Right lung (tissue), 5 donors: ENCODE measurements around the gene PMVK. TPM values are rescaled to one million over a fixed set of nuclear protein-coding genes. Genes with fewer than 3 reads are reported as not detected.

Source experiments
- DNase-seq, 2 donors: peaks; one replicate each; pipeline ENCODE4 v3.0.0-alpha.2; 2013
- polyA plus RNA-seq, 5 donors: library from polyadenylated mRNA; unstranded; fragments of 120-200 nt; gene quantifications; one replicate each; pipeline versions ENCODE4 v1.2.1 to v1.2.3, GENCODE V29; 2013; ENCODE audit warnings: inconsistent platforms in 1 of 5, low replicate concordance in 1 of 5; ENCODE audit not compliant: insufficient read length in 5 of 5, insufficient read depth in 1 of 5

Gene PMVK
- polyA plus RNA-seq, 5 donors, result 26.2 to 39.4 (median 29.5) TPM

DNA sequence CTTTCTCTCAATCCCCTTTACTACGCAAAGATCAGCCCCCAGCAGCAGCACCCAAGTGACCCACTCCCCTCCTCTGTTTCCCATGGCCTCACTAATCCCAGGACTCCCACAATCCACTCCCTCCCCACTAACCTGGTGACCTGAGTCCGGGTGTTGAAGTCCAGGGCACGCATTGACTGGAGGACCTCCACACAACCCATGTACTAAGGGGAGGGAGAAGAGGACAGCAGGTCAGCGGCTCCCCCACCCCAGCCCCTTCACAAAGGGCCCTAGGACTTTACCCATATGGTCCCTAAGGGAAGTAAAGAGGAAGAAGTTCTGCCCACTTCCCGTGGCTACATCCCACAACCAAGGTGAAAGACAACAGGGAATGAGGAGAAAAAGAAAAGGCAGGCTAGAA, 32.7 kb upstream of the PMVK start:
- DNase-seq, result no peak

DNA sequence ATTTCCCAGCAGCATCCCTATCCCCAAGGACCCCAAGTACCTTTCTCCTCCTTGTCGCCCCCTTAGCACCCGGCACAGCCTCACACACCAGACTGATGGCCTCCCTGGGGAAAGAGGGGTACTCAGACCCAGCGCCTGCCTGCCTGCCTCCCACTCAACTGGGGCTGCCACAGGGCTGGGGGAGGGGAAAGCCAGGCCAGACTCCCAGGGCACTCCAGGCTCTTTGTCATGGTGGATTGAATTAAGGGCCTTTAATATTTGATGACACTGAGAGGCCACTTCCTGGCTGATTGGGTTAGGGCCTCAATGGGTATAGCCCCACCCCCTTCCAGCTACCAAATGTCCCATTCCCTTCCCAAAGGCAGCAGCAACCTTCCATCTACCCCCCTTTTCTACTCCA, 32.2 kb upstream of the PMVK start:
- no peak for DNase-seq

DNA sequence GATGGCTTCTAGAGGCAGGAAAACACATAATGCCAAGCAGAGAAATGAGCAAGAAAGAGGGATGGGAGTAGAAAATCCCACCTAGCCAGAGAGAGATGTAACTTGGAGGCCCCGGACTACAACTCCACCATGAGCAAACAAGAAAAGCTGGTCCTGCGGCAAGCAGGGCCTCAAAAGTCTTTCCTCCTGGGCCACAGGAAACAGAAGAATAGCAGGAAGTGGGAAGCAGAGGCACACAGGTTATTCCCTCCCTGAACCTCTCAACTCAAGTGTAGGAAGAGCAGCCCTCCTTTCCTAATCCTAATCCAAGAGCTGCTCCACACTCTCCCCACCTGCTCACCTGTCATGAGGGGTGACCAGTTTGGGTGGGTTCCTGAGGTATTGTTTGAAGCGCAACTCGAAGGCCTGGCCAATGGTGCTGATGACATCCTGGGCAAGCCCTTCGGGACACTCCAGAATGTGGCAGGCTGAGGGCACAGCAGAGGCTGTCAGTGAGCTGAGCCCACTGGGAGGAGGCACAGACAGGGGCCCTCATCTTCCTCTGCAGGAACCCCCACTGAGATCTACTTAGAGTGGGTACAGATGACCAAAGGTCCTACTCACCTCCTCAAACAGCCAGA, 30.9 kb upstream of the PMVK start:
- DNase-seq, result no peak

DNA sequence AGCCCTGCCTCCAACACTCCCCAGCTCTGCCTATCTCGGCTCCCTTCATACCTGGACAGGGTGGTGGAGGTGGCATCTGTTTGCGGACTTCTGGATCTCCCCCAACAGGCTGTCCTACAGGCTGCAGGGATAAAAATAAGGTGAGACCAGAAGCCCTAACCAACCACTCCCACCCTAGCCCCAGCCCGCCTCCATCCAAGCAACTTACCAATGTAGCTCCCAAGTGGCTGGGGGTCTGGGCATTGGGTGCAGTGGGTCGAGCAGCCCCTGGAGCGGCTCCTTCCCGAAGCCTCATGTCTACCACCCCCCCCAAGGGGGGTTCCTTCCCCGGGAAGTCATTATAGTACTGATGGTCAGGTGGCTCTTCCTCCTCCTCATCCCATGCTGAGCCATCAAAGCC, 29.6 kb upstream of the PMVK start:
- no peak for DNase-seq

DNA sequence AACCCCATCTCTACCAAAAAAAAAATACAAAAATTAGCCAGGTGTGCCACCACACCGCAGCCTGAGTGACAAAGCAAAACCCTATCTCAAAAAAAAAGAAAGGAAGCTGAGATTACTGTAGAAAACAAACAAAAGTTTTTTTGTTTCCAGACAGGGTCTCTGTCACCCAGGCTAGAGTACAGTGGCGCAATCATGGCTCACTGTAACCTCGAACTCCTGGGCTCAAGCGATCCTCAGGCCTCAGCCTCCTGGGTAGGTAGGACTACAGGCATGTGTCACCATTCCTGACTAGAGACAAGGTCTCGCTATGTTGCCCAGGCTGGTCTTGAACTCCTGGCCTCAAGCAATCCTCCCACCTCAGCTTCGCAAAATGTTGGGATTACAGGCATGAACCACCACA, 27.8 kb upstream of the PMVK start:
- no peak for DNase-seq

DNA sequence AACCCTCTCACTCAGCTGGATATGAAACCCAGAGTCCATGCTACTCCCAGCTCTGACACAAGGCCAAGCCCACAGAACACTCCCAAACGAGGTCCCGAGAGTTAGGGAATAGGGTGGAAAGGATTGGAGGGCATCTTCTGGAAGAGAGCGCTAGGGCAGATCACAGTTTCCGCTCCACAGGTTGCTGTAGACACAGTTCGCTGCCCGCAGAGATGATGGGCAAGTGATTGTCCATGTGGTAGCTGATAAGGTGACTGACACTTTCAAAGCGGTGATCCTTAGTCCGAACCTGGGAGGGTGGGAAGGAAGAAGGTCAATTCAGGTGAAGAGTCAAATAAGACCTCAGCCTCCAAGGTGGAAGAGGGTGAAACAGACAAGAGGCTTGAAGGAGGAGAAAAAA, 27.1 kb upstream of the PMVK start:
- DNase-seq, result no peak

DNA sequence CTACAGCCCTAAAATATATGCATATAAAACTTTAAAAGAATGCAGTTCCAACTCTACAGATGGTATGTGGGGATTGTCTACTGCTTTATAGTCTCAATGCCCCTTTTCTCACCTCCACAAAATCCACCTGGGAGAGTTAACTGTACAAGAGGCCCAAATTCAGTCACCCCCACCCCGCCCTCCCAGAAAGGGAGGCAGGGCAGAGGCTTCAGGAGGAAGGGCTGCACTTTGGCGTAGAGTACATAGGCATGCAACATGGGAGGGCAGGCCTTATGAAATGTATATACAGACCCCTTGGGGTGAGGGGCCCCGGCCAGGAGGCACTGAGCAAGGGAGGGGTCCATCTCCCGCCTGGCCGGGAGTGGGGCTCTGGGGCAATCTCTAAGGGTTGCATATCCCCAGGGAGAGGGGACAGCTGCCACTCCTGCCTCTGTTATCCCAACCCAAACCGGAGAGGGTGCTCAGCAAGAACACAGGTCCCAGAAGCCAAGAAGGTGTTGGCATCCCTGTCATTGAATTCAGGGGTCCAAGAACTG, 26.3 kb upstream of the PMVK start:
- no peak for DNase-seq

DNA sequence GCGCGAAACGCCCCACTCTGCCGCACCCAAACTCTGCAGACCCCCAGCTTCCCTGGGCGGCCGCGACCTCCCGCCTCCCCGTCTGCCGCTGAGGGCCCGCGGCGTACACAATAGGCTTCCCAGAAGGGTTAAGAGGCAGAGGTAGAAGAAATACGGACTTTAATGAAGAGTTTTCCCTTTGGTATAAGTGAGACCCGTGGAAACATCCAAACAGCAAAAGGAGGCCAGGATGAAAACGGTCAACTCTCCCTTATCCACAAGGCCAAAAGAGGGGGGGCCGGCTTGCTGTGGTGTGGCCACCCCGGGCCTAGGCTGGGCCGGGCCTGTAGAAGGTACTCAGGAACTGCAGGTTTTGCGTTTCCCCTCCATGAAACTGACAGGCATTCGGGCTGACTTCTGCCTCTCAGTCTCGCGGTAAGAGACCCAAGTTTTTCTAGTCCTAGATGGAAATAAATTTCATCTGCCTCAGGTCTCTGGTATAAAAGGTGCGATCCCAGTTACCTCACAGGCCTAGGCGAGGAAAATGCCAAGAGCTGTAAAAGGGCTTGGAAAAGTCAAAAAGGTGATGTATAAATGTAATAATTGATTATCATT, 25.7 kb upstream of the PMVK start:
- DNase-seq, result no peak

DNA sequence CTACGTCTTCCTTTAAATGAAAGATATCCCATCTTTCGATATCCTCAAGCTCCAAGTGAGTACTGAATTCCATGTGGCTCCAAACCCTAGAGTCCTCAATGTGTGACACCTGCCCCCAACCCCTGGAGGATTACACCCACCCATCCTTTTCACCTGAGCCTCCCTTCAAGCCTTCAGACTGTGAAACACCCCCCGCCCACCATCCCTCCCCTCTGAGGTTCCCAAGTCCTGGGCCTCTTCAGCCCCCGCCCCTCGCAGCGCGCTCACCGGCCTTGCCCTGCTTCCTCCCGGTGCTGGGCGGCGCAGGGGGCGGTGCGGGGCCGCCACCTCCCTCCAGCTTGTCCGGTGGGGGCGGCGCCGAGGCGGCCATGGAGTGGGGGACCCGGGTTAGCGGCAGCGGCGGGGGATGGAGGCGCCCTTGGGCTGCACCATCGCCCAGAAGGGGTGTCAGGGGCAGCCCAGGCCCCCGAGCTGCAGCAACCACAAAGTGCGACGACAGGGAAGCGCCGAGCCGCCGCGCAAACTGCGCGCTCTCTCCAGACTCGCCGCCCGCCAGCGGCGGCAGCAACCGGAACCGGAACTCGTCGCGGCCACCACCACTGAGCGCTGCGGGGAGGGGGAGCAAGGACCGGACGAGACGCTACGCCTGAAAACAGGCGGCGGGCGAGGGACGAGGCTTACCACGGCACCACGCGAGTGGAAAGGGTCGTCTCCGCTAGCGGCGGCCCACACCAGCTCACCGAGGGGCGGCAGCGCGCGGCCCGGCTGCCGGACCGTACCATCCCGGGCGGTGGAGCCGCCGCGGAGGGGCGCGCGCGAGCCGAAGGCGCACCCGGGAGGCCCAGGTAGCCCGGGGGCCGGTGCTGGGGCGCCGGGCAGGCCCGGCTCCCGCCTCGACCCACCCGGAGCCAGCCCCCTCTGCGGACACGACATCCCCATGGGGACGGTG, 25.0 kb upstream of the PMVK start, which contains the start of gene PYGO2:
Gene PYGO2 (minus strand): TSS at position 576 of the 949 bp plus-strand sequence. CDS start 206 bp downstream, at position 370.
- DNase-seq, result peak; percentile 80 to 86

DNA sequence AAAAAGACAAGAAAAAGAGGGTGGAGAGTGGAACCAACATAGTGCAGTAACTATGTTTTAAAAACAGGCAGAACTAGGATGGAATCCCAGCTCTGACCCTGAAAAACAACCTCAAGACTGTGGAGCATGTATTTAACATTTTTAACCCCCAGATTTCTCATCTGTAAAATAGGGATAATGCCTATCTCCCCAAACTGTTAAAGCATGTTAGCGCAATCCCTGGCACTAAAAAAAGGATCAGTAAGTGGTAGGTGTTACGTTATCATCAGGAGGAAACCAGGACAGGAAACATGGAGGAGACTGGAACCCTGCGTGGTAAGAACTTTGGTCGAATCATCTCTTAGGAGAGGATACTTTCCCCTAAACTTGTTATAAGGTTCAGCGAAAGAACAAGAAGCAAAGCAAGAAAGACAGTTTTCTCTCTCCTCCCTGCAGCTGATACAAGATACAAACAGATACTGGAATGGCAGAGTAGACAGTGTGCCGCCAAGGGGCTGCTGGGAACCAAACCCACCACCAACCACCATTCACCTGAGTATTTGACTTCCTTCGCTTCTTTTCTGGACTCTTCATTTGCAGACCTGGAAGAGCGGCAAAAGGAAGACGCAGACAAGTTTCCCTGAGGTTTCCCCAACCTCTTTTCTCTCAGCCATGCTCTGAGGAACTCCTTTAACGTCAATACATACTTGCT, 24.1 kb upstream of the PMVK start:
- DNase-seq, result no peak

DNA sequence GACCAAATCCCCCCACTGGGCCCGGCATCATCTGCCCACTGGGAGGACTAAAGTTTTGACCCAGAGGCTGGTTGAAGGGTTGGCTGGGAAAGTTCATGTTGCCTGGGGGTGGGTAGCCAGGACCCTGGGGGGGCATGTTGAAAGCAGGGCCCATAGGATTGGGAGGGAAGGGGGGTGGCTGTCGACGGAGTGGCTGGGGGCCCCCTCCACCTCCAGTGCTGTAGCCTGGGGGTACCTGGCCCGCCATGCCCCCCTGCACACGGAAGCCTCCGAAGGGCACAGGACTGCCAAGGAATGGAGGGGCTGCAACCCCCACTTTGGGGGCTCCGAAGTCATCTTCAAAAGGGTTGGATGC, 22.9 kb upstream of the PMVK start:
- no peak for DNase-seq

DNA sequence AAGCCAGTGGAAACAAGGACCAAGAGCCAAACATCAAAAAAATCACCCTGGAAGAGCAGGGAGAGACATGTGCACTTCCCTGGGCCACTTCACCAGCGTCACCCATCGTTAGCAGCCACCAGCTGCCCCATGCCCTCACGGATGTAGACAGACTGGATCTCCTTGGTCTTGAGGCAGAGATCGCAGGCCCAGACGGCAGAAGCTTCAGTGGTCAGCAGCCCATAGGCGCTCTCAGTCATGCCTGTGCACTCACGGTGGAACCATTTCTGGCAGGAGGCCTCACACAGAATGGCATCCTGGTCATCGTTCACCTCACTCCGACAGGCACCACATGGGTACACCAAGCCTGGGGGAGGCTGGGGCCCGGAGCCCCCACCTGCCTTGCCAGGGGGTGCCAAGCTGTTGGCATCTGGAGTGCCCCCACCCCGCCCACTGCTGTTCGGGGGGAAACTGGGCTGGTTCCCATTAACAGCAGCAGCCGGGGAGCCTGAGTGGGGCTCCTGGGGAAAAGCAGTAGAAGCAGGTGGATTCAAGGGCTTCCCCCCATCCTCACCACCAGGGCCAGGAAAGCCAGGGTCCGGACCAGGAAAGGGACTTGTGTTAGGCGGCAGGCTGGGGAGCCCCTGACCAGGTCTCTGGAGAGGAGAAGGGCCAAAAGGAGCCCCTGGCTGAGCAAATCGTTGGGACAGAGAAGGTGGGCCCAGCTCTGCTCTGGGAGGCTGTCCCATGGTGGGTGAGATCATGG, 22.3 kb upstream of the PMVK start:
- DNase-seq, result no peak

DNA sequence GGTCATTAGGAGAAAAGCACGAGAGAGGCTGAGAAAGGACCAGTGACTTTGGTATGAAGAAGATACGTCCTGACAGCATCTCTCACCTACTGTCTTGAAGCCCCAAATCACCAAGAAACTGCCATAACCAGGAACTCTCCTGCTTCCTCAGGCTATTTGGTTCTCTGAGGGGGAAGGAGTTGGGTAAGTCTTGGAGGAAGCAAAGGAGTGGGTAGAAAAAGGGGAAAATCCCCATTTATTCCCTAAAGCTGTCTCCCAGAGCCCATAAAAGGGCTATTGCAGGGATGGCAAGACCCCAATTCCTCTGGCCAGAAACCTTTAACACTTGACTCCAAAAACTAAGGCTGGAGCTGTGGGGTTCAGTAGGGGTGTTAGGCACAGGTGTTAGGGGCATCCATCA, 21.5 kb upstream of the PMVK start:
- DNase-seq, result no peak

DNA sequence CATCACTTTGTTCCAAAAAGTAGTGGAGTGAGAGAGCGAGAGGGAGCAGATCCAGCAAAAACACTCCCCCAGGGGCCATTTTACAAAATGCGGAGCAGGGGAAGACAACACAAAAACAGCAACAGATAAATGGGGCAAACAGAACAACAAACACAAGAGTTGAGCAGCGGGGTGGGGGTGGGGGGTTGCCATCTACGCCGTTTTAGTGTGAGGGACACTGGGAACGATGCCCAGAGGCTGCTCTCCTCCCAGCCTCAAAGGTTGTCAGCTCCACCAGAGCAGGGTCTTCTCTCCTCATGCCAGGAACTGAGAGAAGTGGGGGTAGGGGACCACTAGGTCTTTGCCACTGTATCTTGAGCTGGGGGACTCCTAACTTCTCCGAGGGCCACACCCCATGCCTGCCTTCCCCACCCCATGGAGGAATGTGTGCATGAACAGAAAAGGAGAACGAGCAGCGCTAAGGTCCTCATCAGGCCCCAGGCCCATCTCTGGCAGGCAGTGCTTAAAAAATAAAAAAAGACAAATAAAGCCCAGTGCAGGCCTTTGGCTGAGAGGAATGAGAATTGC, 20.7 kb upstream of the PMVK start:
- DNase-seq, result no peak

DNA sequence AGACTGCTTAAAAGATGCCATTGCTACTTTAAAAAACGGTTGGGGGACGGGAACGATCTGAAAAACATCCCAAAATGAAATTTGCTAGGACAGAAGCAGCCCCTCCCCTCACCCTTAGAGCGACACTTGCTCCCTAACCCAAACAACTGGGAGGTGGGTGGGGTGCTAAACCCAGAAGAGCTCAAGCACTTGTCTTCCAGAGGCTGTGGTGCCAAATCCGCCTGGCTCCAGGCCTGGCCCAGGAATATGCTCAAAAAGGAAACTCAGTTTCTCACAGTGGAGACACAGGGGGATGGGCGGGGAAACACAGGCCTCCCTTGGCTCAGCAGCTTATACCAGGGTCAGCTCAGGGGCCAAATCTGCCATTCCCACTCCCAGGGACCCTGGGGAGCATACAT, 20.0 kb upstream of the PMVK start:
- no peak for DNase-seq

DNA sequence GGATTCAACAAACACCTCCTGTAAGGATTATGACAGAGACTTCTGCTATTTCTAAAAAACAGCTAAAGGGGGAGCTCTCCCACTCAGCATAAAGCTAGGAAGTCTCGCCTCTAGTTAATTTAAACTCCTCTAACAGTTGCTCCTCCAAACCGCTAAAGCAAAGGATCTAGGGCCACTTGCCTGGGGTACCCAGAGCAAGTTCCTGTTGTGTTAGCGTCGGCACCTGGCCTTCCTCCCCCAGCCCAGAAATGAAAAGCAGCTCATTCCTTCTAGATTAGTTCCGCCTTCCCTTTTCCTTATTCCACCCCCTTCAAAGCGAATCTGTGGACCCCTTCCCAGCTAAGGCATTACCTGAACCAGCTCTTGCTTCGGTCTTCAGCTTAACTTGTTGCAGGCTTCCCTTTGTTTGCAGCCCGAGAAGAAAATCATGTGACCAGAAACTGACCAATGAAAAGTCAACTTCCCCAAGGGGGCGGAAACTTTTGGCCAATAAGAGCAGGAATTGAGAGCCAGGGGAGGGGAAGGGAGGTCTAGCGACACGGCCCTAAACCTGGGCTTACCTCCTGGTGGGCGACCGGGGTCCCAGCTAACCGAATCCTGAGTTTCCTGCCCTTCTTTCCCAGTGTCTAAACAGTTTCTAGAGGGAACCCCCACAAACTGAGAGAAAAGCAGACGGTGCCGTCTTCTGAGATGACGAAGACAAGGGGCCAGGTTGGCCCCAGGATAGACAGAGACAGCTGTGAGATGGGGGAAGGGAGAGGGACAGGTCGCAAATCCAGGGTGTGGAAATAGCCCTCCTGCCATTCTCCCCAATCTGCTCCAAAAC, 19.4 kb upstream of the PMVK start, which contains the start of gene PBXIP1:
Gene PBXIP1 (minus strand): TSS at position 382 of the 826 bp plus-strand sequence. CDS start 2,378 bp downstream, outside the sequence.
- DNase-seq, result peak; percentile 88 to 92

DNA sequence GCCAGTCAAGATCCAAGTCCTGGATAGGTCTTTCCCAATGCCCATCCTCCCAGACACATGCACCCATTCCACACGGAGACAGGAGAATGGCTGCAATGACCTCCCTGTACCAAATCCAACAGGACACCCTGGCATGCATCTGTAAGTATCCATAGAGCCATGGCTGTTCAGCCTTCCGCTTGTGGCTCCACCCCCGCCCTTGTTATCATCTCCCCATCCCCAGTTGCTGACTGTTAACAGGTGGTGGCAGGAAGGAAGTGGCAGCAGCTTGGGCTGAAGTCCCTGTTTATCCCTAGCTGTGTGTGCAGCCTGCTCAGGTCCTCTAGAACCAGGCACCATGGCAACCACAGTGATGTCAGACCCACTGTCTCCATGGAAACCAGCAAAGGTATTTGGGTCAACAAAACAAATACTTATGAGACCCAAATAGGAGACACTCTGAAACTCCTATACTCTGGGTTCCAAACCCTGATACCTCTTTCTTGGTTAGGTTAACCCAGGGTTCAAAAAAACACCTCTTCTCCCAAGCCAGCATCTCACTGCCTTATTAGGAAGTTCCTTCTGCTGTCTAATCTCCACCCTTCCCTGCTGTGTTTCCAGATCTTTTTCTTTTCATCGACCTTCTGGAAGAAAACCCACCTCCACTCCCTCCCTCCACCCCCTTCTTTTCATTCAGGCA, 18.7 kb upstream of the PMVK start:
- no peak for DNase-seq

DNA sequence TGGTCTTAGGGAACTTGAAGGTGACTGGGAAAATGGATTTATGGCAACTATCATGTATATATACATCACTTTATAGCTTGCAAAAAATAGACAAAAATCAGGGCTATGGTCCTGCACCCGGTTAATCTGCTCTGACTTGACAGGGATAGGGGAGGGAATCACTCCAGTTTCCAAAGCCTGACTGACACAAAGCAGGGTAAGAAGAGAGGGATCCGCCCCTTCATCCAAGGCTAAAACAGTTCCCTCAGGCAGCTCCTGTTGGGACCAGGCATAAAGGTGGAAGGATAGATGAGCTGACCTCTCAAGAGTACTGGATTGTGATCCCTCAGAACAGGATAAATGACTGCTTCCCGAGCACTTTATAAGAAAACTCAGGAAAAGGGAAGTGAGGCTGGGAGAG, 18.0 kb upstream of the PMVK start:
- DNase-seq, result no peak

DNA sequence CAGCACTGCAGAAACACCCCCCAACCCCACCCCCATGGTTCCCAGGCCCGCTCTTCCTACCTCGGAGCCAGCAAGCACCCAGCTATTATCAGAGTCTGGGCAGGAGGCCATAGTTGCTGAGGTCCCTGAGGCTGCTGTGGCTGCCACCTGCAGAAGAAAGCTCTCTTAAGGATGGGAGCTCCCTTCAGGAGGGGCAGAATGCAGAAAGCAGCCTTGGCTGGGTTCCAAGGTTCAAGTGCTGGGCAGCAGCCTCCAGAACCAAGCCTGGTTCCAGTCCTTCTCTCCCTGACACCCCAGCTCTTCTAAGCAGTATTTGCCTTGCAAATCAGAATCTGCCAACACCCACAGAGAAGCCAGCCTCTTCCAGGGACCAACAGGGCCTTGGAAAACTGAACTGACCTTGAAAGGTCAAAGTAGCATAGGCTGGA, 17.1 kb upstream of the PMVK start:
- DNase-seq, result no peak
